GM21717 (cell line): Measurements from ENCODE around the gene GOLGA6B.
"Not testable (repeated sequence)": the region's sequence is repeated elsewhere in the genome, so short reads cannot be mapped to it uniquely, and the experiment has no call there.

Experiments
- ATAC-seq: cut with Tn5 transposase; IDR thresholded peaks from one replicate; pipeline ENCODE4 v1.9.1; 2021; ENCODE audit warnings: mild to moderate bottlenecking, moderate library complexity; ENCODE audit not compliant: unreplicated experiment

Gene GOLGA6B

GRCh38 chr15:72663931-72664330 lies 9.4 kb downstream of the GOLGA6B start:
- not testable (repeated sequence) for ATAC-seq

- ATAC-seq: not testable (repeated sequence)
These were observed 11.2 kb downstream of the GOLGA6B start for GRCh38 chr15:72665706-72666105.

GRCh38 chr15:72669803-72670202 lies 15.3 kb downstream of the GOLGA6B start:
- not testable (repeated sequence) for ATAC-seq

DNA sequence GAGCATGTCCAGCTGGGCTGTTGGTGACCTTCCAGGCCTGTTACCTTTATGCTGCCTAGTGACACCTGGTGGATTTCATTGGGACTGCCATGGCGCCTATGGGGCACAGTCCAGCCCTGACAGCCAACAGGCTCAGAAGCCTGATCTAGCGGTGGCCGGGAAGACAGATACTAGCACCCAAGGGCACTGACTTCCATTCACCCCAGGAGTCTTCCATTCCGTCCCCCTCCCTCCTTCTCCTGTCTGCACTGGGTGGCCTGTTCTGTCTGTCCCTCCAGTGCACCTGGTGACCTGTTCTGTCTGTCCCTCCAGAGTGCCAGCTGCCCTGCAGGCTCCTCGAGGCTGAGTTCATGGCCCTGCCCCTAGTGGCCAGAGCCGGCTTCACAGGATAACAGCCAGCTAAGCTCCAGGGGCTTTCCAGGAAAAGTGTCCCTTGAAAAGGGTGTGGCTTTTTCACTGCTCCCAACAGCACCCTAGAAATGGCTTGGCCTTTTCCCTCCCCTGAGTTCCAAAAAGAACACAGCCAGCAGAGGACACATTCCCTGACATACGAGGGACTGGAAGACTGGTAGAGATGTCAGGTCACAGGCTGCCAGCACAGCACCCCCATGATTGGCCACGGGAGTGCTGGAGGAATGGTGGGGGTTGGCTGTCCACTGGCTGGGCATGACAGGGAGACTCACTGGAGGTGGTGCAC lies 16.3 kb downstream of the GOLGA6B start:
- peak; percentile 70 for ATAC-seq

DNA sequence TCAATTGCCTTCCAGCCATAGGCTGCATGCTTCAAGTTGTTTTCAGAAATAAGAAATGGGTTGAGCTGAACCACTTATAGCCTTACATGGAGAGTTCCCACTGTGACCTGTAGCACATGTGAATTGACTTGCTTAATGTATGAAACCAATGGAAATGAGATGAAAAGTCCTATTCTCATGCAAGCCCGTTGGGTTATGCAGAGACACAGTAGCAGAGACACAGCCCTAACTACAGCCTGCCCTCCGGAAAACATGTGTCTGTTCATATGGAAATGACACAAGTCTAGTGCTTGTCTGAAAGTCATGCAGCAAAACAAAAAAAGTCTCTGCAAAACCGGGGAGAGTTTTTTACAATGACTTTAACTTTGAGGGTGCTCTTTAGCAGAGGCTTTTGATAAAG lies 17.0 kb downstream of the GOLGA6B start:
- ATAC-seq: no peak

DNA sequence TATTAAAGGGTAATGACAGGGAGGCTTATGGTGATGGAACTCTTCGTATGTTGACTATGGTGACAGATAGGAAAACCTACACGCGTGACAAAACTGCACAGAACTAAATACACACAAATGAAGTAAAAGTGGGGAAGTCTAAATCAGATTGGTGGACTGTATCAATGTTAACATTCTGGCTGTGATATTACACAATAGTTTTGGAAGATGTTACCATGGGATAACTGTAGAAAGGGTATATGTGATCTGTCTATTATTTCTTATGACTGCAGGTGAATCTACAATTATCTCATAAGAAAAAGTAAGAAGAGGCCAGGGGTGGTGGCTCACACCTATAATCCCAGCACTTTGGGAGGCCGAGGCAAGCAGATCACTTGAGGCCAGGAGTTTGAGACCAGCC lies 22.3 kb downstream of the GOLGA6B start:
- no peak for ATAC-seq

GRCh38 chr15:72680931-72681330 lies 26.4 kb downstream of the GOLGA6B start:
- no peak for ATAC-seq

GRCh38 chr15:72682772-72683171 lies 28.3 kb downstream of the GOLGA6B start:
- no peak for ATAC-seq

DNA sequence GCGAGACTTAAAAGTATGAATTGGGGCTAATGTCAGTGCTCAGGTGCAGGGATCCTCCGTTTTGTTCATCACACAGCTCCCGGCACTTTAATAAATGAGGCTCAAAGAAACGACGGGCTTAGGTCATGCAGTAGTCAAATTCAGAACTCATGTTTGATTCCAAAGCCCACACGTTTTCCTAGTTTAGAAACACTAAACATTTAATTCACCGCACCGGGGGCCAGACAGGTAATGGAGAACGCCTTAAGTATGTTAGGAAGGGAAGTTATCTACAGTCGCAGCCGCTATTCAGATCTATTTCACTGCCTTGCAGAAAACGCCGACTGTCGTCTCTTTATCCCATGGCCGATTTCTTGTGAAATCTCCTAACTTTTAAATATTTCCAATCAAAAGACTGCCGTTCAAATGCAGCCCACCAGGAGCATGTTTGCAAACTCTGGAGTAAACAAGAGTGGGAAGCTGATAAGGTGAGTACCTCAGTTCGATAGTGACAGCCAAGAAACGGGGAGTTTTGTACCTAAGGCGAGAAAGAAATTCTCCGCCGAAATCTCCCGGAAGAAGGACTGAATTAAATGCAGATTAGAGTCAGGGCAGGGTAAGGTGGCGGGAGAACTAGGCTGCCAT lies 30.9 kb downstream of the GOLGA6B start:
- ATAC-seq: no peak

- ATAC-seq: peak; percentile 95
These were observed 31.7 kb downstream of the GOLGA6B start, which contains the start of the genes BBS4 and HIGD2B for GRCh38 chr15:72685925-72686794. Gene BBS4, plus strand, starts transcription at chr15:72686207. Its CDS starts 21 bp downstream, at chr15:72686228. Gene HIGD2B, minus strand, starts transcription at chr15:72686182. Its CDS starts 9,808 bp downstream, at chr15:72676374.

- ATAC-seq: no peak
These were observed 34.2 kb downstream of the GOLGA6B start for GRCh38 chr15:72688697-72689096.

- no peak for ATAC-seq
These were observed 36.4 kb downstream of the GOLGA6B start for GRCh38 chr15:72690938-72691337.

DNA sequence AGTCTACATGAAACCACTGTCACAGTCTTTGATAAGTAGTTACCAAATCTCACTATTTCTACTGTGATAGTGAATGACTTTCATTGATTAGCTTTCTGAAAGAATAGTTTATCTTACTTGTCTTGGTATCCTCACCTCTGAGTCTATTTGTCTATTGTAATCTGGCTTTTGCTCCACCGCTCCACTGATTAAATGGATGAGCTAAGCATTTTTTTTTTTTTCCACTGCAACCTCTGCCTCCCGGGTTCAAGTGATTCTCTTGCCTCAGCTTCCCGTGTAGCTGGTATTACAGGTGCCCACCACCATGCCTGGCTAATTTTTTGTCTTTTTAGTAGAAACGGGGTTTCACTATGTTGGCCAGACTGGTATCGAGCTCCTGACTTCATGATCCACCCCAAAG lies 44.4 kb downstream of the GOLGA6B start:
- ATAC-seq: no peak

GRCh38 chr15:72700076-72700475 lies 45.6 kb downstream of the GOLGA6B start:
- no peak for ATAC-seq

- ATAC-seq: no peak
These were observed 51.8 kb downstream of the GOLGA6B start for GRCh38 chr15:72706266-72706665.

- ATAC-seq: not testable (repeated sequence)
These were observed 54.2 kb downstream of the GOLGA6B start for GRCh38 chr15:72708551-72709303.
